Gastrocnemius medialis (tissue), 4 donors: Measurements from ENCODE around the gene PAQR5.

Experiments
- POLR2A ChIP-seq, 2 donors: fragments of 450-650 bp; IDR thresholded peaks; one replicate each; pipeline ENCODE4 v1.6.1; 2017; ENCODE audit warnings: antibody characterized with exemption in 2 of 2, mild to moderate bottlenecking in 2 of 2, moderate library complexity in 2 of 2
- TF ChIP-seq, protein P1 (sequence below), 5 experiments: fragments of 450-650 bp in 3 of 5; fragments of 200-600 bp in 2 of 5; sonication (generic) in 2 of 5; IDR thresholded peaks in 4 of 5; conservative IDR thresholded peaks in 1 of 5; 1 replicate in 4 of 5; 2 replicates in 1 of 5; pipeline ENCODE4 v1.5.1; 2016 to 2019; ENCODE audit warnings: antibody characterized with exemption in 5 of 5, mild to moderate bottlenecking in 3 of 5, moderate library complexity in 3 of 5

DNA sequence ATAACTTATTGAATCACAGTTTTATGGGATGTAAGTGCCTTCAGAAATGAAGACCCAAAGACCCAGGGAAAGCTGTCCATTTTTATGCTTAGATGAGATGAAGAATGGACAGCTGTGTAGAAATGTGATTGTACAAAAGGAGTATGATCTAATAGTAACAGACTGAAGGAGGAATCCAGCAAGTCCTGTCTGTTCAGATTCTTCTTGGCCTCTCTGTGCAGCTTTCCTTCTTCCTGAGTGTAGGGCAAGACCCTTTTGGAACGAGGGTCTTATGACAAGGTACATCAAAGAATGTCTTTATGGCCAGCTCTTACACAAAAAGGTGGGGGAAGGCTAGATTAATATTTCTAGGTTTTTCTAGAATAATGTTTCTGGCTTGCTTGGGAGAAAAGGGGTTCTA lies 114.0 kb downstream of the PAQR5 start:
- no peak for TF ChIP-seq POLR2A (IDR thresholded peaks at IDR 0.05)
- TF ChIP-seq, protein P1, sequence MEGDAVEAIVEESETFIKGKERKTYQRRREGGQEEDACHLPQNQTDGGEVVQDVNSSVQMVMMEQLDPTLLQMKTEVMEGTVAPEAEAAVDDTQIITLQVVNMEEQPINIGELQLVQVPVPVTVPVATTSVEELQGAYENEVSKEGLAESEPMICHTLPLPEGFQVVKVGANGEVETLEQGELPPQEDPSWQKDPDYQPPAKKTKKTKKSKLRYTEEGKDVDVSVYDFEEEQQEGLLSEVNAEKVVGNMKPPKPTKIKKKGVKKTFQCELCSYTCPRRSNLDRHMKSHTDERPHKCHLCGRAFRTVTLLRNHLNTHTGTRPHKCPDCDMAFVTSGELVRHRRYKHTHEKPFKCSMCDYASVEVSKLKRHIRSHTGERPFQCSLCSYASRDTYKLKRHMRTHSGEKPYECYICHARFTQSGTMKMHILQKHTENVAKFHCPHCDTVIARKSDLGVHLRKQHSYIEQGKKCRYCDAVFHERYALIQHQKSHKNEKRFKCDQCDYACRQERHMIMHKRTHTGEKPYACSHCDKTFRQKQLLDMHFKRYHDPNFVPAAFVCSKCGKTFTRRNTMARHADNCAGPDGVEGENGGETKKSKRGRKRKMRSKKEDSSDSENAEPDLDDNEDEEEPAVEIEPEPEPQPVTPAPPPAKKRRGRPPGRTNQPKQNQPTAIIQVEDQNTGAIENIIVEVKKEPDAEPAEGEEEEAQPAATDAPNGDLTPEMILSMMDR (IDR thresholded peaks at IDR 0.05 in 4 of 5, conservative IDR thresholded peaks at IDR 0.05 in 1 of 5): no peak
